Activated T-cell treated with anti-CD3 and anti-CD28 coated beads, Interleukin-2, amount 50 U/mL, for 4 hours (primary cell): Measurements from ENCODE around the gene TAX1BP3. TPM values are rescaled to one million over a fixed set of nuclear protein-coding genes. Genes with fewer than 3 reads are reported as not detected.

Experiments used
- ATAC-seq, 2 donors: fragments of 200-7000 bp; cut with Tn5 transposase; one replicate each; pipeline ENCODE4 v1.10.0; 2021
- DNase-seq: peaks from one replicate; pipeline ENCODE4 v3.0.0-alpha.2; 2020
- H3K27me3 Mint-ChIP-seq: one replicate; pipeline ENCODE4 v1.8.0; 2021; ENCODE audit warnings: low read depth, mixed read lengths
- H3K36me3 Mint-ChIP-seq: one replicate; pipeline ENCODE4 v1.8.0; 2022; ENCODE audit warnings: mixed read lengths; ENCODE audit not compliant: insufficient read depth
- H3K4me1 Mint-ChIP-seq: one replicate; pipeline ENCODE4 v1.8.0; 2021; ENCODE audit warnings: low read depth, mixed read lengths
- H3K4me3 Mint-ChIP-seq: one replicate; pipeline ENCODE4 v1.8.0; 2021; ENCODE audit warnings: mild to moderate bottlenecking, moderate library complexity, mixed read lengths
- H3K9me3 Mint-ChIP-seq: one replicate; pipeline ENCODE4 v1.8.0; 2021; ENCODE audit warnings: mixed read lengths
- total RNA-seq, 3 donors: library from RNA; stranded (reverse); gene quantifications; one replicate each; pipeline ENCODE4 v1.2.1, GENCODE V29; 2021

TAX1BP3 gene
- total RNA-seq, 3 donors from 2014 or later, result 8.9 to 10.6 (median 9.2) TPM

- H3K9me3 Mint-ChIP-seq, result no peaks in the 10 kb centered on the region
- H3K4me1 Mint-ChIP-seq, result peaks cover 29% of the 10 kb centered on the region
- DNase-seq (peak; percentile 91), ATAC-seq (peak; percentile 98)
- peaks cover 8% of the 10 kb centered on the region for H3K36me3 Mint-ChIP-seq
- peak within 1 kb of the TSS; percentile 94 for H3K4me3 Mint-ChIP-seq
- H3K27me3 Mint-ChIP-seq, result no peaks in the 10 kb centered on the region
Measured at GRCh38 chr17:3636154-3636907, 32.0 kb downstream of the TAX1BP3 start, which contains the start of the genes CTNS and SHPK. Gene CTNS, plus strand, starts transcription at chr17:3636760. Its CDS starts 3,447 bp downstream, at chr17:3640207. Gene SHPK, minus strand, starts transcription at chr17:3636250. Its CDS starts 31 bp downstream, at chr17:3636219.

DNA sequence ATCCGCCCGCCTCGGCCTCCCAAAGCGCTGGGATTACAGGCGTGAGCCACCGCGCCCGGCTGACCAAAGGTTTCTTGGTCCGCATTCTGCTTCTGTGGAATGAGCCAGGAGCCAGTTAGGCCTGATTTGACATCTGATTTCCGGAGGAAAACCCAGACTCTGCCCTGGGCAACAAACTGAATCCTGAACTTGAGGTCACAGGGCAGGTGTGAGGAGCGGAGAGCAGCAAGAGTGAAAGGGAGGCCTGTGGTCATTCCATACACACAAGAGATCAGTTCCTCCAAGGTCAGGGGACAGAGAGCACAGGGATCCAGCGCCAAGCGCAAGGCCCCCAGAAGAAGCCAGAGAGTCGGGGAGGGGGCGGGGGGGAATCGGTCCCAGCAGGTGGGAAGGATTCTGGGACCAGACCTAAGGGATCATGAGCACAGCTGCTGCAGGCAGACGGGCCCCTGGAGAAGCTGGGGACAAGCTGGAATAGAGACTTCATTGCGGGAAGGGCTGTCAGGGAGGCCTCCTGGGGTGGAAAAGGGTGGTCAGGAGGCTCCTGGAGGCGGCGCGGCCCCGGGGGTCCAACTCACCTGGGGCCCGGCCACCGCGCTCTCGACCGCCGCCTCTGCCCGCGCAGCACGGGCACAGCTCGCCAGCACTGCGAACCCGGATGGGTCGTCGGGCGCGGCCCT is 32.8 kb downstream of the TAX1BP3 start:
- no peaks in the 10 kb centered on the region for H3K27me3 Mint-ChIP-seq
- peak overlapping the region; percentile 94 for H3K4me3 Mint-ChIP-seq
- DNase-seq (no peak), ATAC-seq (peak; percentile 20 to 31)
- no peaks in the 10 kb centered on the region for H3K9me3 Mint-ChIP-seq
- peaks cover 8% of the 10 kb centered on the region for H3K36me3 Mint-ChIP-seq
- H3K4me1 Mint-ChIP-seq, result peaks cover 29% of the 10 kb centered on the region

- no peaks in the 10 kb centered on the region for H3K27me3 Mint-ChIP-seq
- DNase-seq, result no peak
- no peak for ATAC-seq
- no peaks in the 10 kb centered on the region for H3K9me3 Mint-ChIP-seq
- H3K4me1 Mint-ChIP-seq, result peaks cover 15% of the 10 kb centered on the region
- H3K36me3 Mint-ChIP-seq, result peaks cover 18% of the 10 kb centered on the region
- H3K4me3 Mint-ChIP-seq, result no peak overlapping the region
Measured at GRCh38 chr17:3632287-3632686, 36.1 kb downstream of the TAX1BP3 start.

- no peaks in the 10 kb centered on the region for H3K9me3 Mint-ChIP-seq
- peaks cover 26% of the 10 kb centered on the region for H3K36me3 Mint-ChIP-seq
- peaks cover 11% of the 10 kb centered on the region for H3K4me1 Mint-ChIP-seq
- no peak overlapping the region for H3K4me3 Mint-ChIP-seq
- no peak for DNase-seq
- H3K27me3 Mint-ChIP-seq, result no peaks in the 10 kb centered on the region
- no peak for ATAC-seq
Measured at GRCh38 chr17:3630781-3631180, 37.6 kb downstream of the TAX1BP3 start.

DNA sequence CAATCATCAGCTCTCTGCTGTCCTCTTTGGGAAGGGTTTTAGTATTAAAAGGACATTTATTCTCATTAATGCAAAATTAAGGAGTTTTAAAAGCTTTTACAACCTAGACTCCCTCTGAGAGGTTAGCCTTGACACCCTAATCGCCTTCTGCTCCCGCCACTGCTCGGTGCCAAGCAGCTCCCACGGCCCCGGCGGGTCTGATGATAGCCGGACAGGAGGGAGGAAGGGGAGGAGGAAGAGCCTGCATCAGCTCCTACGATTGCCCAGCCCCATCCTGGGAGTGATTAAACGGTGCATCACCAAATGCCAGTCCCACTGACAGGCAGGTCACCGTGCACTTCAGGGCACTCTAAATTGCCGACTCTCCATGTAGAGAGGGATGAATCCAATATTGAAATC is 40.6 kb downstream of the TAX1BP3 start:
- Mint-ChIP-seq H3K36me3 (peaks cover 31% of the 10 kb centered on the region), H3K27me3 (no peaks in the 10 kb centered on the region), H3K4me1 (no peaks in the 10 kb centered on the region), H3K4me3 (no peak overlapping the region), H3K9me3 (no peaks in the 10 kb centered on the region)
- ATAC-seq, result no peak
- no peak for DNase-seq

GRCh38 chr17:3626831-3627768 is 41.3 kb downstream of the TAX1BP3 start:
- no peaks in the 10 kb centered on the region for H3K27me3 Mint-ChIP-seq
- H3K9me3 Mint-ChIP-seq, result no peaks in the 10 kb centered on the region
- H3K36me3 Mint-ChIP-seq, result peaks cover 27% of the 10 kb centered on the region
- ATAC-seq, result no peak
- no peaks in the 10 kb centered on the region for H3K4me1 Mint-ChIP-seq
- no peak overlapping the region for H3K4me3 Mint-ChIP-seq
- no peak for DNase-seq

GRCh38 chr17:3622977-3623594 is 45.3 kb downstream of the TAX1BP3 start:
- ATAC-seq (no peak), DNase-seq (no peak)
- Mint-ChIP-seq H3K27me3 (no peaks in the 10 kb centered on the region), H3K4me1 (no peaks in the 10 kb centered on the region), H3K4me3 (no peak overlapping the region), H3K36me3 (peaks cover 30% of the 10 kb centered on the region), H3K9me3 (no peaks in the 10 kb centered on the region)

DNA sequence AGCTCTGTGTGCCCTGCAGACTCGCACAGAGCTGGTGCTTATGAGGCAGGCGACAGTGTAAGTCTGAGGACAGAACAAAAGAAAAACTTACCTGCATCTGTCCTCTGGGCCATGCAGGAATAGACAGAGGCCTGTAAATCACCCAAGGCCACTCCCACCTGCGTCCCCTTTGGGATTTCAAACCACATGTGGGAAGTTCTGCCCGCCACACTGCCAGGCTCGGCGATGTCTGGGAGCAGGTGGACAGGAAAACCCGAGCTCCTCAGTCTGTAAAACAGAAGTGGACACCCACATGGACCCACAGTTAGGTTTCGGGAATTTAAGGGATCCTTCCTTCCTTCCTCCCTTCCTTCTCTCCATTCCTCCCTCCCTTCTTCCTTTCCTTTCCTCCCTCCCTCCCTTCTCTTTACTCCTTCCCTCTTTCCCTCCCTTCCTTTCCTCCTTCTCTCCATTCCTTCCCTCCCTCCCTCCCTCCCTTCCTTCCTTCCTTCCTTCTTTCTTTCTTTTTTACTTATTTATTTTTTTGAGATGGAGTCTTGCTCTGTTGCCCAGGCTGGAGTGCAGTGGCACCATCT is 47.1 kb downstream of the TAX1BP3 start:
- H3K27me3 Mint-ChIP-seq, result no peaks in the 10 kb centered on the region
- H3K36me3 Mint-ChIP-seq, result peaks cover 33% of the 10 kb centered on the region

DNA sequence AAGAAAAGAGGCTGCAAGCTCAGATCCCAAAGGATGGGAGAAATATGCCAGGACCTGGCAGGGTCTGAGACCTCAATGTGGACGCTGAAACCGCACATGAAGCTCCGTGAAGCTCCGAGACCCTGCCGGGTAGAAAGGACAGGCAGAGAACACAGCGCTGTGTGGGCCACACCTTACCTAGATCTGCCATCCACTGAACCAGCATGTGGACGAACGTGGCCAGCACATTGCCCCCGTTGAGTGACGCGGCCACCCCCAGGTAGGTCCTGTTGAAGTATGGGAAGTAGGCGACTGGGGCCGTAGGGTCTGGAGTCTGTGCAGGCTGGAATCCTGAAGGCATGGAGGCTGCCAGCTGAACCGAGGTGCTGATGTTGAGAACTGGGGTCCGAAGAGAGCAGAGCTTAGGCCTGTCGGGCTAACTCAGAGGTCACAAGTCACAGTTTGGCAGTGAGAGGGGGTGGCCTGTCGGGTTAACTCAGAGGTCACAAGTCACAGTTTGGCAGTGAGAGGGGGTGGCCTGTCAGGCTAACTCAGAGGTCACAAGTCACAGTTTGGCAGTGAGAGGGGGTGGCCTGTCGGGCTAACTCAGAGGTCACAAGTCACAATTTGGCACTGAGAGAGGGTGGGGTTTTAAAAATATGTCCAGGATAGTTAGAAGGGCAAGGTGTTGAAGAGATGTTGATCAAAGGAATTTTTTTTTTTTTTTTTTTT is 53.1 kb downstream of the TAX1BP3 start:
- peaks cover 34% of the 10 kb centered on the region for H3K36me3 Mint-ChIP-seq
- no peak for ATAC-seq
- H3K27me3 Mint-ChIP-seq, result no peaks in the 10 kb centered on the region
- no peak for DNase-seq
- no peaks in the 10 kb centered on the region for H3K9me3 Mint-ChIP-seq
- no peaks in the 10 kb centered on the region for H3K4me1 Mint-ChIP-seq
- no peak overlapping the region for H3K4me3 Mint-ChIP-seq

More for the DNA sequence above, 47.1 kb downstream of the TAX1BP3 start:
- no peaks in the 10 kb centered on the region for H3K9me3 Mint-ChIP-seq
- no peaks in the 10 kb centered on the region for H3K4me1 Mint-ChIP-seq
- DNase-seq, result no peak
- H3K4me3 Mint-ChIP-seq, result no peak overlapping the region
- ATAC-seq, result no peak

DNA sequence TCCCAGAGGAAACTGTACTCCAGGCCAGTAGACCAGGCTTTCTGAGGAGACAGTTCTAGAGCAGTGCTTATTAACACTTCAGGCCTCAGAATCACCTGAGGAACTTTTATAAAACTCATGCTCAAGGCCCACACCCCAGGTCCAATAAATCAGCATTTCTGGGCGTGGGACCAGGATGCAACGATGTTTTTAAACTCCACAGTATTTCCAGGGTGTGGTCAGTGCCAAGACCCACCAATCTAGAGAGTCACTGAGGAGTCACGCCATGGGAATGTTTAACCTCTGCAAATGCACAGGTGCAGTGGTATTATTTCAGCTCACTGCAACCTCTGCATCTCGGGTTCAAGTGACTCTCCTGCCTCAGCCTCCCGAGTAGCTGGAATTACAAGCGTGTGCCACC is 55.3 kb downstream of the TAX1BP3 start:
- H3K4me1 Mint-ChIP-seq, result no peaks in the 10 kb centered on the region
- ATAC-seq, result no peak
- no peak for DNase-seq
- H3K9me3 Mint-ChIP-seq, result no peaks in the 10 kb centered on the region
- peaks cover 35% of the 10 kb centered on the region for H3K36me3 Mint-ChIP-seq
- no peaks in the 10 kb centered on the region for H3K27me3 Mint-ChIP-seq
- H3K4me3 Mint-ChIP-seq, result no peak overlapping the region
